Muscle of back (tissue), 11 donors: Measurements from ENCODE around the gene CD7. TPM values are rescaled to one million over a fixed set of nuclear protein-coding genes. Genes with fewer than 3 reads are reported as not detected.

Source experiments
- DNase-seq, 3 donors: peaks; one replicate each; pipeline versions ENCODE4 v3.0.0 to v3.0.0-alpha.2; 2013
- polyA plus RNA-seq, 10 donors: library from polyadenylated mRNA; unstranded; fragments of 120-200 nt; gene quantifications; one replicate each; pipeline ENCODE4 v1.2.1, GENCODE V29; 2013; ENCODE audit not compliant: insufficient read length in 10 of 10

The CD7 gene
- polyA plus RNA-seq, 10 donors: 0.27 to 5.9 (median 0.67) TPM

- DNase-seq: no peak
These were observed 11.6 kb upstream of the CD7 start for GRCh38 chr17:82328994-82329507.

GRCh38 chr17:82328141-82328993 is 11.0 kb upstream of the CD7 start:
- DNase-seq: peak in 1 of 3 donors; percentile 1

GRCh38 chr17:82327757-82328140 is 10.3 kb upstream of the CD7 start:
- DNase-seq: no peak

- no peak for DNase-seq
These were observed 9.9 kb upstream of the CD7 start for GRCh38 chr17:82327289-82327688.

GRCh38 chr17:82325286-82326180 is 8.1 kb upstream of the CD7 start:
- no peak for DNase-seq

GRCh38 chr17:82324566-82325285 is 7.3 kb upstream of the CD7 start:
- no peak for DNase-seq

GRCh38 chr17:82323514-82324234 is 6.3 kb upstream of the CD7 start:
- DNase-seq: no peak

GRCh38 chr17:82322526-82323453 is 5.4 kb upstream of the CD7 start:
- no peak for DNase-seq

GRCh38 chr17:82321947-82322466 is 4.6 kb upstream of the CD7 start:
- no peak for DNase-seq

- no peak for DNase-seq
These were observed 3.8 kb upstream of the CD7 start for GRCh38 chr17:82320956-82321927.

- no peak for DNase-seq
These were observed 2.9 kb upstream of the CD7 start for GRCh38 chr17:82320140-82320840.

GRCh38 chr17:82319619-82320062 is 2.2 kb upstream of the CD7 start:
- DNase-seq: no peak

GRCh38 chr17:82318772-82319606 is 1.6 kb upstream of the CD7 start:
- DNase-seq: no peak

- no peak for DNase-seq
These were observed 726 bp upstream of the CD7 start for GRCh38 chr17:82318169-82318498.

GRCh38 chr17:82316651-82317393 is 586 bp downstream of the CD7 start:
- DNase-seq: no peak

- DNase-seq: no peak
These were observed 1.6 kb downstream of the CD7 start for GRCh38 chr17:82315703-82316358.
